HL-60 (cell line): Measurements from ENCODE around the gene SUSD5.

Experiments
- GABPA ChIP-seq: IDR thresholded peaks from 2 replicates; pipeline ENCODE4 v1.6.1; 2012; ENCODE audit warnings: low read depth
- POLR2AphosphoS5 ChIP-seq: IDR thresholded peaks from 2 replicates; pipeline ENCODE4 v1.6.1; 2012; ENCODE audit warnings: low read depth
- TF ChIP-seq, protein P1 (sequence below): IDR thresholded peaks from one replicate; pipeline ENCODE4 v1.5.1; 2011; ENCODE audit warnings: low read length, control low read depth, inconsistent platforms; ENCODE audit not compliant: insufficient read depth
- TF ChIP-seq, protein P2 (sequence below): IDR thresholded peaks from 2 replicates; pipeline ENCODE4 v1.6.1; 2012; ENCODE audit warnings: low read depth; ENCODE audit not compliant: insufficient replicate concordance

DNA sequence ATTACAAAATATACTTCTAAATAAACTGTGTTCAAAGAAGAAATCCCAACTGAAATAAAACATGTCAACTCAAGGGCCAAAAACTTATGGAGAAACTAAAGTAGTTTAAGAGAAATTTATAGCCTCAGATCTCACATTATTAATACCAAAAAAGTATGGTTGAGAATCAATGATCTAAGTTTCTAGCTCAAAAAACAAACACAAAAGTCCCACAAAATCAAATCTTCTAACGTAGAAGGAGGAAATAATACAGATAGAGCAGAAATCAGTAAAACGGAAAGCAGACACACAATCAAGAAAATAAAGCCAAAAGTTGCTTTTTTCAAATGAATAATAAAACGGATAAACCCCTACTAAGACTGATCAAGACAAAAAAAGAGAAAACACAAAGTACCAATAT, 2.9 kb downstream of the SUSD5 start:
- TF ChIP-seq POLR2AphosphoS5, result no peak
- TF ChIP-seq, protein P1, sequence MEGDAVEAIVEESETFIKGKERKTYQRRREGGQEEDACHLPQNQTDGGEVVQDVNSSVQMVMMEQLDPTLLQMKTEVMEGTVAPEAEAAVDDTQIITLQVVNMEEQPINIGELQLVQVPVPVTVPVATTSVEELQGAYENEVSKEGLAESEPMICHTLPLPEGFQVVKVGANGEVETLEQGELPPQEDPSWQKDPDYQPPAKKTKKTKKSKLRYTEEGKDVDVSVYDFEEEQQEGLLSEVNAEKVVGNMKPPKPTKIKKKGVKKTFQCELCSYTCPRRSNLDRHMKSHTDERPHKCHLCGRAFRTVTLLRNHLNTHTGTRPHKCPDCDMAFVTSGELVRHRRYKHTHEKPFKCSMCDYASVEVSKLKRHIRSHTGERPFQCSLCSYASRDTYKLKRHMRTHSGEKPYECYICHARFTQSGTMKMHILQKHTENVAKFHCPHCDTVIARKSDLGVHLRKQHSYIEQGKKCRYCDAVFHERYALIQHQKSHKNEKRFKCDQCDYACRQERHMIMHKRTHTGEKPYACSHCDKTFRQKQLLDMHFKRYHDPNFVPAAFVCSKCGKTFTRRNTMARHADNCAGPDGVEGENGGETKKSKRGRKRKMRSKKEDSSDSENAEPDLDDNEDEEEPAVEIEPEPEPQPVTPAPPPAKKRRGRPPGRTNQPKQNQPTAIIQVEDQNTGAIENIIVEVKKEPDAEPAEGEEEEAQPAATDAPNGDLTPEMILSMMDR, result no peak
- TF ChIP-seq, protein P2, sequence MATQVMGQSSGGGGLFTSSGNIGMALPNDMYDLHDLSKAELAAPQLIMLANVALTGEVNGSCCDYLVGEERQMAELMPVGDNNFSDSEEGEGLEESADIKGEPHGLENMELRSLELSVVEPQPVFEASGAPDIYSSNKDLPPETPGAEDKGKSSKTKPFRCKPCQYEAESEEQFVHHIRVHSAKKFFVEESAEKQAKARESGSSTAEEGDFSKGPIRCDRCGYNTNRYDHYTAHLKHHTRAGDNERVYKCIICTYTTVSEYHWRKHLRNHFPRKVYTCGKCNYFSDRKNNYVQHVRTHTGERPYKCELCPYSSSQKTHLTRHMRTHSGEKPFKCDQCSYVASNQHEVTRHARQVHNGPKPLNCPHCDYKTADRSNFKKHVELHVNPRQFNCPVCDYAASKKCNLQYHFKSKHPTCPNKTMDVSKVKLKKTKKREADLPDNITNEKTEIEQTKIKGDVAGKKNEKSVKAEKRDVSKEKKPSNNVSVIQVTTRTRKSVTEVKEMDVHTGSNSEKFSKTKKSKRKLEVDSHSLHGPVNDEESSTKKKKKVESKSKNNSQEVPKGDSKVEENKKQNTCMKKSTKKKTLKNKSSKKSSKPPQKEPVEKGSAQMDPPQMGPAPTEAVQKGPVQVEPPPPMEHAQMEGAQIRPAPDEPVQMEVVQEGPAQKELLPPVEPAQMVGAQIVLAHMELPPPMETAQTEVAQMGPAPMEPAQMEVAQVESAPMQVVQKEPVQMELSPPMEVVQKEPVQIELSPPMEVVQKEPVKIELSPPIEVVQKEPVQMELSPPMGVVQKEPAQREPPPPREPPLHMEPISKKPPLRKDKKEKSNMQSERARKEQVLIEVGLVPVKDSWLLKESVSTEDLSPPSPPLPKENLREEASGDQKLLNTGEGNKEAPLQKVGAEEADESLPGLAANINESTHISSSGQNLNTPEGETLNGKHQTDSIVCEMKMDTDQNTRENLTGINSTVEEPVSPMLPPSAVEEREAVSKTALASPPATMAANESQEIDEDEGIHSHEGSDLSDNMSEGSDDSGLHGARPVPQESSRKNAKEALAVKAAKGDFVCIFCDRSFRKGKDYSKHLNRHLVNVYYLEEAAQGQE, result no peak
- TF ChIP-seq GABPA, result no peak
